ENCODE measurements around the gene MSTN. TPM values are rescaled to one million over a fixed set of nuclear protein-coding genes. Genes with fewer than 3 reads are reported as not detected.

MSTN gene
- not detected in 2 replicates for total RNA-seq (2014; rRNA removed; shearing (Covaris generic); ENCODE audit: low replicate concordance)

- DNase-seq (ENCODE audit: low read depth), result no peak
- in situ Hi-C loops (cut with HindIII; ENCODE audit: low pct_unique_long_range_greater_than_20kb, low sequenced_read_pairs), result no loop called here
Measured at GRCh38 chr2:190062601-190063000, at the start of gene MSTN. MSTN (minus strand) TSS chr2:190062729; CDS start chr2:190062596, 133 bp downstream.

GRCh38 chr2:190111166-190111565, 48.6 kb upstream of the MSTN start:
- DNase-seq (ENCODE audit: low read depth), result no peak
- in situ Hi-C loops (cut with HindIII; ENCODE audit: low pct_unique_long_range_greater_than_20kb, low sequenced_read_pairs), result no loop called here

DNA sequence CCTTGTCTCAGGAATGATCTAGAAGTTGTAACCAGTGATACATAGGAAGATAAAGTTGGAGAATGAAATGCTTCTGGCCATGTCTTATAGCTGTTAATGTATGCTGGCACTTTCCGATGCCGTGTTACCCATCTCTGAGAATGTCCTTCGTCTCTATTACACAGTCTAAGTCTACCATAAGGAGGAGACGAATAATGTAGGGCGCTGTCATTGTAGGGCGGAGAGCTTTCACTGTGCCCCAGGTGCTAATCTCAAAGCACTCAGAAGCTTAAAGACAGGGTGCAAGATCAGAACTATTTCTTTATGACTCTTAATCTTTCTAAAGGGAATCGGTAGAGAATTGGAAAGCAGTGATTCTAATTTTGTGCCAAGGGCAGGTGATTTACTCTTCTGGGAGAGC, 48.2 kb upstream of the MSTN start:
- in situ Hi-C loops (cut with HindIII; ENCODE audit: low pct_unique_long_range_greater_than_20kb, low sequenced_read_pairs), result no loop called here

GRCh38 chr2:190110131-190110530, 47.6 kb upstream of the MSTN start:
- no peak for DNase-seq (ENCODE audit: low read depth)
- in situ Hi-C loops (cut with HindIII; ENCODE audit: low pct_unique_long_range_greater_than_20kb, low sequenced_read_pairs), result no loop called here

More for the DNA sequence above, 48.2 kb upstream of the MSTN start:
- no peak for DNase-seq (ENCODE audit: low read depth)

DNA sequence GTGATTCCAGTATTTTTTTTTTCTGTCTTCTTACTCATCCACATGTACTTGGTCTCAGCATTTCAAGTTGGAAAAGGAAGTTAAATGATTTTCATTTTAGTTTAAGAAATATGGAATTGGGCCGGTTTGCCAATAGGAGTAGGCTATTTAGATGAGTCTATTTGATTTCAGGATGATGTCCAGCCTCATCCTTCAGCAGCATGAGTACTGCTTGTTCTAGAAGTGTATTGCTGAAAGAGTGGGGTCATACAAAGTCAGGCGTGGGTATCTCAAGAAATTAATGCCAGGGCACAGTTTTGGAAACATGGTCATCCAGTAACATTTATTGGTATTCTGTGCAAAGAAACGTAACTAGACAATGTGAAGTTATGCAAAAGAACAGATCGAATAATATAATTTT, 44.9 kb upstream of the MSTN start:
- no peak for DNase-seq (ENCODE audit: low read depth)
- in situ Hi-C loops (cut with HindIII; ENCODE audit: low pct_unique_long_range_greater_than_20kb, low sequenced_read_pairs), result no loop called here

DNA sequence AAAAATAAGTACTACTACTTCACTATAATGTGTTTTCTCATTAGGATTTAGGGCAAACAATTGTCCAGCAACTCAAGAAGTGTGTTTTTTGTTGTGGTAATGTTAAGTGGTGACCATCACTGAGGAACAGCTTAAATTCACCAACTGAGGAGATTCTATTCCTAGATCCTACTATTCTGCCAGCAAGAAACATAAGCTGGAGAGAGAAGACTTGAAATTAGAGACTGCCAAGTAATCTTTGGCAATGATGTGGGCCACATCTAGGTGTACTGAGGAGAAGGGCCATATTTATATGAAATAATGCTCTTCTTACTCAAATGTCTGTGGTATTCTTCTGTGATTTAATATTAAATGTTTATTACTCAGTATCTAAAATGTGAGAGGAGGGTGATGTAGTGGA, 44.3 kb upstream of the MSTN start:
- in situ Hi-C loops (cut with HindIII; ENCODE audit: low pct_unique_long_range_greater_than_20kb, low sequenced_read_pairs), result no loop called here
- no peak for DNase-seq (ENCODE audit: low read depth)

DNA sequence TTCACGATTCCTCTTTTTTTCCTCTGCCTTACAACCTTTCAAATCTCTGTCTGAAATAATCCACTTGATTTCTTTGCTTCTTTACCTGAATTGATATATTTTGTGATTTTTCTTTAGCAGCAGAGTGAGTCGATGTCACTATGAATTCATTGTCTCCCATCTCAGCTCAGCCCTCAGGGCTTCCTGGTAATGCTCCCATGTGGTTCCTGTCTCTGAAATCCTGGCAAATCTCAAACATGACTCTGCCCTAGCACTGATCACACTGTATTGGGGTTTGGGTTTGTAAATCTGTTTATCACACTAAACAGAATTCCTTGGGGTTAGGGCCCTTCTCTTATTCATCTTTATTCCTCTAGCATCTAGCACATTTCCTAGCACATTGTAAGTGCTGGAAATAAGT, 43.0 kb upstream of the MSTN start:
- DNase-seq (ENCODE audit: low read depth), result no peak
- in situ Hi-C loops (cut with HindIII; ENCODE audit: low pct_unique_long_range_greater_than_20kb, low sequenced_read_pairs), result no loop called here

GRCh38 chr2:190103144-190103543, 40.6 kb upstream of the MSTN start:
- in situ Hi-C loops (cut with HindIII; ENCODE audit: low pct_unique_long_range_greater_than_20kb, low sequenced_read_pairs), result no loop called here
- DNase-seq (ENCODE audit: low read depth), result no peak

GRCh38 chr2:190099890-190100697, 37.6 kb upstream of the MSTN start:
- in situ Hi-C loops (cut with HindIII; ENCODE audit: low pct_unique_long_range_greater_than_20kb, low sequenced_read_pairs), result no loop called here
- DNase-seq (ENCODE audit: low read depth), result no peak

- no peak for DNase-seq (ENCODE audit: low read depth)
- in situ Hi-C loops (cut with HindIII; ENCODE audit: low pct_unique_long_range_greater_than_20kb, low sequenced_read_pairs), result no loop called here
Measured at GRCh38 chr2:190098851-190099250, 36.3 kb upstream of the MSTN start.

DNA sequence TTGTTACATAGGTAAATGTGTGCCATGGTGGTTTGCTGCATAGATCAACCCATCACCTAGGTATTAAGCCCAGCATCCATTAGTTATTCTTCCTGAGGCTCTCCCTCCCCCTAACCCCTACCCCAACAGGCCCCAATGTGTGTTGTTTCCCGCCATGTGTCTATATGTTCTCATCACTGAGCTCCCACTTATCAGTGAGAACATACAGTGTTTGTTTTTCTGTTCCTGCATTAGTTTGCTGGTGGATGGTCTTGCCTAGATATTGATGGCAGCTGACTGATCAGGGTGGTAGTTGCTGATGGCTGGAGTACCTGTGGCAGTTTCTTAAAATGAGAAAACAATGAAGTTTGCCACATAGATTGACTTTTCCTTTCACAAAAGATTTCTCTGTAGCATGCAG, 34.6 kb upstream of the MSTN start:
- no peak for DNase-seq (ENCODE audit: low read depth)
- in situ Hi-C loops (cut with HindIII; ENCODE audit: low pct_unique_long_range_greater_than_20kb, low sequenced_read_pairs), result no loop called here

DNA sequence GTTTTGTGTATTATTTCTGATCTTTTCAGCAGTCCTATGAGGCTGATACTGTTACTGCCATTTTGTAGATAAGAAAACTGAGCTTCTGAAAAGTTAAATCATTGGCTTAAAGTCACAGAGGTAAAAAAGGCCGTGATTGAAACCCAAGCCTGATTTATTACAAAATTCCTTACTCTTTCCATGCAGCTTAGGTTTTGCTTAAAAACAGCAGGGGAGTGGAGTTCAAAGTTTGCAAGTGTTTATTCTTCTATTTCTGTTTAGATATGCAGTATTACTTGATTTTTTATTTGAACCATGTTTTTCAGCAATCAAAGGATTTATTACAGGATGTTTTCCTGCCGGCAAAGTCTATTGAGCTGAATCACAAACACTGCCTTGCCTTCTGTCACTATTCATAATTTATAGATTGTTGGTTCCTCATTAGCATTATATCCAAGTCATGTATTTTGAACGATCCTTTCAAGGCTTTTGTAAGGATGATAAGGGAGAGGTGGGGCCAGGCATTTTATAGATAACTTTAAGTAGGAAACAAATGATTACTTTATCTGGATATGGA, 31.9 kb upstream of the MSTN start:
- DNase-seq (ENCODE audit: low read depth), result no peak
- in situ Hi-C loops (cut with HindIII; ENCODE audit: low pct_unique_long_range_greater_than_20kb, low sequenced_read_pairs), result no loop called here

- no peak for DNase-seq (ENCODE audit: low read depth)
- in situ Hi-C loops (cut with HindIII; ENCODE audit: low pct_unique_long_range_greater_than_20kb, low sequenced_read_pairs), result no loop called here
Measured at GRCh38 chr2:190093793-190094192, 31.3 kb upstream of the MSTN start.

DNA sequence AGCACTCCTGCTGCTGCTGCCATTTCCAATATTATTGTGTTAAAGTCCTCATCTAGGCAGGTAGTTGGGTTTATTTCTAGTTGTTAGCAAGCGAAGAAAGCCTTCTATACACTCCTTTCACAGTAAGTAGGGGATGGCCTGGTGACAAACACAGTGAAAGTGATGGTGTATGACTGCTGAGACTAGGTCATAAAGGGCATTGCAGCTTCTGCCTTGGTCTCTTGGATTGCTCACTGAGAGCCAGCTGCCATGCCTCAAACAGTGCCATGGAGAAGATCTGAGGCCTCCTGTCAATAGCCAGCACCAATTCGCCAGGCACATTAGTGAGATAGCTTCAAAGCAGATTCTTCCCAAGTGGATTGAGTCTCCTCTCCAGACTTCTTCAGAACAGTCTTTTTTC, 27.6 kb upstream of the MSTN start:
- no peak for DNase-seq (ENCODE audit: low read depth)
- in situ Hi-C loops (cut with HindIII; ENCODE audit: low pct_unique_long_range_greater_than_20kb, low sequenced_read_pairs), result no loop called here

DNA sequence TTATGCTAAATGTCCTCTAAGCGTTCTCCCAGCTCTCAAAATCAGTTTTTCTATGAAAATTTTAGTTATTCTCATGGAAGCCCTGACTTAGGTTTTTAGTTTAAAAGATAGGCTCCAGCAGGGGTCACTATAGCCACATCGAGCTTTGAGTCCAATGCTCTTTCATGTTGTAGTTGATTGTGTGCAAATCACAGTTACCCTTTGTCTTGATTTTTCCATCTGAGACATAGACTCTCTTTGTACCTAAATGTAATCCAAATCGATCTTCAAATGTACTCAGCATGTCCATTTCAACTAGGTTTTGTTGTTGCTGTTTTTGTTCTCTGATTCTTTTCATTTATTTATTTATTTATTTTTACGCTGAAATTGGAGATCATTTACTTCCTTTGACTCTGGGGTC, 26.4 kb upstream of the MSTN start:
- peak; percentile 37 for DNase-seq (ENCODE audit: low read depth)
- in situ Hi-C loops (cut with HindIII; ENCODE audit: low pct_unique_long_range_greater_than_20kb, low sequenced_read_pairs), result no loop called here

DNA sequence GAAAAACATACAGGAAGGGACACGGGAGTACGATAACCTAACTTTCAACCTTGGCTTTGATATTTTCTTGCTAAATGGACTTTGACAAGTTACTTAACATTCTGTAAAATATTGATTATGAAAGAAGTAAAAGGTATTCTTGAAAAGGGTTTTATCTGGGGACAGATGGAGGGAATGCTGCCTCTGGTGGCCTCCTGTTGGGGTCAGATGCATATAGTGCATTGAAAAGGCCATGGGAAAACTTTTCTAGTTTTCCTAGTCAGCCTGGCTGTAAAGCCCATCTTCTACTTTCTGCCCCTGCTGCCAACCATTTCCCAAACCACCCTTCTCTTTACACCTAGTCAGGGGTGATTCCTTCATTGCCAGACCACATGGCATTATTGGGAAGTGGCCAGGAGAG, 22.2 kb upstream of the MSTN start:
- in situ Hi-C loops (cut with HindIII; ENCODE audit: low pct_unique_long_range_greater_than_20kb, low sequenced_read_pairs), result no loop called here
- no peak for DNase-seq (ENCODE audit: low read depth)

DNA sequence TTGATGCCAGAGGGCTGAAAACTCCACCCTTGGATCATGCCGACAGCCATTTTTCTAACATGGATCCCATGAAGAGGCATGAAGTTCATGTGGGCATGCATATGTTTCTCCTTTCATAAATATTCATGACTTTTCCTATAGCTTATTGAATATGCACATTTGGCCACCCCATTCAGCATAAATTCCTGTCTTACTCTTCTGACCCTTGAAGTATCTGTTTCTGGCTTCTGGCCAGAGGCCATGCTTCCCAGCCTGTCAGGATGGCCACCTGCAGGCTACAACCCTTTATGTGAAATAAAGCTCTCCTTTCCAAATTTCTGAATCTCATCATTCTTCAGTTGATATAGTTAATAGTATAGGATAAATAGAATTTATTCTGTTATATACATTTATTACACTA, 19.6 kb upstream of the MSTN start:
- in situ Hi-C loops (cut with HindIII; ENCODE audit: low pct_unique_long_range_greater_than_20kb, low sequenced_read_pairs), result no loop called here

DNA sequence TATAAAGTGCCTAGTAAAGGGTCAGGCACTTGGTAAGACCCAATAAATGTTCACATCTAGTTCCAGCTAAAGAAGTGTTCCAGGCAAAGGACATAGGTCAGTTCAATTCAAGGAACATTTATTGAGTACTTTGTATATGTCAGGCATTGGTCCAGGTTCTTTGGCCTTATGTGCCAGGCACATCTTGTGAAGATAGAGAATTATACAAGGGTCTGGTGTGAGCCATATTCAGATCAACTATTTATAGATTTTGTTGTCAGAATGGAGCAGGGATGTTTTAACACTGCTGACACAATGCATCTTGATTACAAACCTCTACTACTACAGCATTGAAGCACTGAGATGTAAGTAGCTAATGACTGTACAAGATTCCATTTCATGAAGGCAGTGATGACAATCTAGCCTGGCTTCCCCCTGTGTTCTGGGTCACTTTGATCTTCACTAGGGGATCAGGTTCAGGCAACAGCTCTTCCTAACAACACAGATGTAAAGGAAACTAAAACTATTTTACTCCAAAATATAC, 18.1 kb upstream of the MSTN start:
- no peak for DNase-seq (ENCODE audit: low read depth)
- in situ Hi-C loops (cut with HindIII; ENCODE audit: low pct_unique_long_range_greater_than_20kb, low sequenced_read_pairs), result no loop called here

More for the DNA sequence above, 19.6 kb upstream of the MSTN start:
- no peak for DNase-seq (ENCODE audit: low read depth)

DNA sequence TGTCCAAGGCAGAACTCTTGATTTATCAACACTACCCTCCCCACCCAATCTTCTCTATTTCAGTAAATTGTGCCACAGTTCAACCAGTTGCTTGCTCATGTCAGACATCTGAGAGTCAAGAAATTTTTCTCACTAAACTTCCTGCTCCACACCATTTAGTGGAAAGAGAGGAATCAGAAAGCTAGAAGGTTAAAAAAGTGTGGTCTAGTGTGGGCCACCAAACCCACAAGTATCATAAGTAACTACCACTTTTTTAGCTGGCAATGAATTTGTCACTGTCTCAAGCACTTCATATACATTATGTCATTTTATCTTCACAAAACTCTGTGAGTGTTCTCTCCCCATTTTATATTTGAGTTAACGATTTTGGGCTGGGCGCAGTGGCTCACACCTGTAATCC, 16.6 kb upstream of the MSTN start:
- in situ Hi-C loops (cut with HindIII; ENCODE audit: low pct_unique_long_range_greater_than_20kb, low sequenced_read_pairs), result no loop called here
- no peak for DNase-seq (ENCODE audit: low read depth)

DNA sequence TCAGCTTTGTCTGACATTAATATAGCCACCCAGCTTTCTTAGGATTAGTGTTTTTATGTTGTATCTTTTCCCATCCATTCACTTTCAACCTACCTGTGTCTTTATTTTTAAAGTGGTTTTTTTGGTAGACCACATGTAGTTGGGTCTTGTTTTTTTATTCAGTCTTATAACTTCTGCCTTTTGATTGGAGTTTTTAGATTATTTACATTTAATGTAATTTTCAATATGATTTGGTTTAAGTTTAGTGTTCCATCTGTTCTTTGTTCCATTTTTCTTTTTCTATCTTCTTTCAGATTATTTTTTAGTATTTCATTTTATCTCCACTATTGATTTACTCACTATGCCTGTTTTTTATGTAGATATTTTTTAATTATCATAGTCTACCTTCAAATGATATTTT, 13.1 kb upstream of the MSTN start:
- no peak for DNase-seq (ENCODE audit: low read depth)
- in situ Hi-C loops (cut with HindIII; ENCODE audit: low pct_unique_long_range_greater_than_20kb, low sequenced_read_pairs), result no loop called here
